DMS153 treated with DMSO at 0.1 percent for 48 hours (cell line): ENCODE measurements around the gene GPSM3.
"Not testable (repeated sequence)": the region's sequence is repeated elsewhere in the genome, so short reads cannot be mapped to it uniquely, and the experiment has no call there.

Experiments used
- DNase-seq: peaks from one replicate; lab custom pipeline; 2025; ENCODE audit not compliant: unreplicated experiment; lab: John Stamatoyannopoulos, UW

The GPSM3 gene

GRCh38 chr6:32188381-32189068 lies 3.9 kb downstream of the GPSM3 start:
- no peak for DNase-seq

- not testable (repeated sequence) for DNase-seq
Observed at GRCh38 chr6:32187725-32188380, 4.6 kb downstream of the GPSM3 start.

GRCh38 chr6:32187009-32187709 lies 5.3 kb downstream of the GPSM3 start:
- DNase-seq: no peak

- DNase-seq: not testable (repeated sequence)
Observed at GRCh38 chr6:32186151-32186840, 6.1 kb downstream of the GPSM3 start.

- not testable (repeated sequence) for DNase-seq
Observed at GRCh38 chr6:32185681-32186131, 6.7 kb downstream of the GPSM3 start.

GRCh38 chr6:32184084-32184640 lies 8.3 kb downstream of the GPSM3 start, which contains the start of gene AGER:
TSS of gene AGER (minus strand) at chr6:32184253. CDS start at chr6:32184222, 31 bp downstream.
- DNase-seq: no peak

GRCh38 chr6:32183483-32184083 lies 8.9 kb downstream of the GPSM3 start:
- DNase-seq: no peak

GRCh38 chr6:32183030-32183429 lies 9.4 kb downstream of the GPSM3 start:
- DNase-seq: no peak

- no peak for DNase-seq
Observed at GRCh38 chr6:32182555-32182981, 9.9 kb downstream of the GPSM3 start.

- DNase-seq: no peak
Observed at GRCh38 chr6:32181915-32182529, 10.4 kb downstream of the GPSM3 start.

GRCh38 chr6:32181148-32181702 lies 11.2 kb downstream of the GPSM3 start:
- no peak for DNase-seq

GRCh38 chr6:32179766-32180405 lies 12.6 kb downstream of the GPSM3 start:
- no peak for DNase-seq

- DNase-seq: no peak
Observed at GRCh38 chr6:32178547-32179440, 13.6 kb downstream of the GPSM3 start.

- peak; percentile 99 for DNase-seq
Observed at GRCh38 chr6:32177788-32178546, 14.5 kb downstream of the GPSM3 start, which contains the start of gene RNF5. TSS of gene RNF5 (plus strand) at chr6:32178405. CDS start at chr6:32178512, 107 bp downstream.

- DNase-seq: peak; percentile 63
Observed at GRCh38 chr6:32177183-32177787, 15.2 kb downstream of the GPSM3 start.

- DNase-seq: no peak
Observed at GRCh38 chr6:32176476-32177182, 15.8 kb downstream of the GPSM3 start.
